Gastroesophageal sphincter (tissue), 4 donors: ENCODE measurements around the gene TRIM49D1. TPM values are rescaled to one million over a fixed set of nuclear protein-coding genes. Genes with fewer than 3 reads are reported as not detected.
"Not testable (repeated sequence)": the region's sequence is repeated elsewhere in the genome, so short reads cannot be mapped to it uniquely, and the experiment has no call there.

Experiments
- ATAC-seq: fragments of 150-250 bp; one replicate; pipeline ENCODE4 v1.9.1; 2016; ENCODE audit warnings: mild to moderate bottlenecking, moderate library complexity
- H3K27ac ChIP-seq, 4 donors: fragments of 200-600 bp; sonication (generic) in 3 of 4; 1 replicate in 3 of 4; 2 replicates in 1 of 4; pipeline ENCODE4 v1.5.1; 2016 to 2019
- H3K27me3 ChIP-seq: fragments of 200-600 bp; sonication (generic); one replicate; pipeline ENCODE4 v1.5.1; 2019
- H3K36me3 ChIP-seq, 2 donors: fragments of 200-600 bp; sonication (generic); one replicate each; pipeline ENCODE4 v1.5.1; 2019; ENCODE audit warnings: control low read depth in 1 of 2
- H3K4me1 ChIP-seq, 3 donors: fragments of 200-600 bp; sonication (generic); 1 replicate in 2 of 3; 2 replicates in 1 of 3; pipeline ENCODE4 v1.5.1; 2016 to 2019; ENCODE audit warnings: control low read depth in 2 of 3
- H3K4me3 ChIP-seq, 2 donors: fragments of 200-600 bp; sonication (generic); one replicate each; pipeline ENCODE4 v1.5.1; 2019; ENCODE audit warnings: mild to moderate bottlenecking in 1 of 2, moderate library complexity in 1 of 2
- H3K9me3 ChIP-seq, 3 donors: fragments of 200-600 bp; sonication (generic); one replicate each; pipeline ENCODE4 v1.5.1; 2017 to 2019; ENCODE audit warnings: control low read depth in 2 of 3
- CTCF ChIP-seq, 4 experiments: fragments of 200-600 bp in 2 of 4; fragments of 450-650 bp in 2 of 4; sonication (generic) in 1 of 4; IDR thresholded peaks; one replicate each; pipeline ENCODE4 v1.5.1; 2017 to 2019; ENCODE audit warnings: antibody characterized with exemption in 4 of 4, mild to moderate bottlenecking in 2 of 4, moderate library complexity in 2 of 4
- WGBS, 2 donors: methylation state at CpG; one replicate each; pipeline ENCODE4 v1.1.5; 2018; ENCODE audit warnings: low coverage in 1 of 2; 5-methylcytosine and 5-hydroxymethylcytosine counted together
- total RNA-seq, 4 donors: library from RNA; depleted of rRNA; stranded (reverse); fragments of >200 nt; gene quantifications; one replicate each; pipeline ENCODE4 v1.1.0, GENCODE V29; 2016

TRIM49D1 gene, protein sequence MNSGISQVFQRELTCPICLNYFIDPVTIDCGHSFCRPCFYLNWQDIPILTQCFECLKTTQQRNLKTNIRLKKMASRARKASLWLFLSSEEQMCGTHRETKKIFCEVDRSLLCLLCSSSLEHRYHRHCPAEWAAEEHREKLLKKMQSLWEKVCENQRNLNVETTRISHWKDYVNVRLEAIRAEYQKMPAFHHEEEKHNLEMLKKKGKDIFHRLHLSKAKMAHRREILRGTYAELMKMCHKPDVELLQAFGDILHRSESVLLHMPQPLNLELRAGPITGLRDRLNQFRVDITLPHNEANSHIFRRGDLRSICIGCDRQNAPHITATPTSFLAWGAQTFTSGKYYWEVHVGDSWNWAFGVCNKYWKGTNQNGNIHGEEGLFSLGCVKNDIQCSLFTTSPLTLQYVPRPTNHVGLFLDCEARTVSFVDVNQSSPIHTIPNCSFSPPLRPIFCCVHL
- total RNA-seq, result not detected

GRCh38 chr11:89922195-89922660 is at the start of gene TRIM49D1:
TSS of gene TRIM49D1 (minus strand) at chr11:89922245. CDS start at chr11:89917710, 4,535 bp downstream.
- 33 to 47% methylated on average over 1 to 3 of the region's 3 CpGs for WGBS, 2 donors
- no peaks in the 10 kb centered on the region for H3K27me3 ChIP-seq
- no peaks in the 10 kb centered on the region for H3K4me1 ChIP-seq
- H3K36me3 ChIP-seq, result no peaks in the 10 kb centered on the region
- no peak within 1 kb of the TSS for H3K4me3 ChIP-seq
- H3K27ac ChIP-seq, result no peak within 1 kb of the TSS
- no peak for ATAC-seq
- TF ChIP-seq CTCF (IDR thresholded peaks at IDR 0.05), result no peak
- no peaks in the 10 kb centered on the region for H3K9me3 ChIP-seq

DNA sequence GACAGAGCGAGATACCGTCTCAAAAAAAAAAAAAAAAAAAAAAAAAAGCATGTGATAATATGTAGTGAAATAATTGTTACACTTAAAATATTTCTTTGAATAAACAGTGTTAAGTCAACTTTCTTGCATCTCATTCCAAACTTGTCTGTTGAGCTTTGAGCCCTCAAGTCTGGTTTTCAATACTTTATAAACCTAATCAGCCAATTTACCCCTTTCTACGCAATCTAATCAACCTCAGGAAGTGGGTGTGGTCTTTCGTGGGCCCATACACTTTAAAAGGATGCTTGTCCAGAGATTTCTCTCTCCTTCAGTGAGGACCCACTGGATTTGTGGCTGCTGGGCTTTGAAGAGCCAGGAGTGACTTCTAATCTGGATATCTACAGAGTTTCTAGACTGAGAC is 43.7 kb upstream of the TRIM49D1 start, which contains the start of gene TRIM64:
Gene TRIM64, plus strand, starts transcription at position 301 of the 400 bp plus-strand sequence. CDS start 2,467 bp downstream, outside the sequence.
- no CpG with 5 or more reads among the region's 4 CpGs for WGBS, 2 donors
- H3K27ac ChIP-seq, H3K4me1 ChIP-seq, H3K9me3 ChIP-seq, ATAC-seq, H3K27me3 ChIP-seq, H3K4me3 ChIP-seq, H3K36me3 ChIP-seq: not testable (repeated sequence)

GRCh38 chr11:89960833-89961232 is 38.8 kb upstream of the TRIM49D1 start:
- H3K27ac ChIP-seq, H3K4me3 ChIP-seq, H3K4me1 ChIP-seq, ATAC-seq, H3K9me3 ChIP-seq, H3K27me3 ChIP-seq, H3K36me3 ChIP-seq: not testable (repeated sequence)
- 97% methylated on average over 6 of the region's 6 CpGs; no CpG with 5 or more reads in 1 of the 2 donors for WGBS, 2 donors

DNA sequence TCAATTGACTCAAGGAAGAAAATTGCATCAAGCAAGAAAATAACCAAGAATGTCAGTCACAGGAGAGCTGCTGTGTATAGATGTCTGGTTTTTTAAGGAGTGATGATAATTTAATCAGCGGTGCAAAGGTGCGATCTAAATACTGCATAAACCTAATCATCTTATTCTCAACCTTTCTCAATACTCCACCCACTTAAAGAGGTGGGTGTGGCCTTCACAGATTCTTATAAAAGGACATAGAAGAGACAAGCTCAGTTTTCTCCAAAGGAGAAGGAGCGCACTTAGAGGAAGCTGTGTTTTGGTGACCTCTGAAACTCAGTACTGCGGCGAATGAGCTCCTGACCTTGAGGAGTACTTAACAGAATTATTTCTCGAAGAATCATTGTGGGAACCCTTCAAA is 1.7 kb upstream of the TRIM49D1 start, which contains the start of gene TRIM49D2:
Gene TRIM49D2, plus strand, starts transcription at position 301 of the 400 bp plus-strand sequence. CDS start 2,698 bp downstream, outside the sequence.
- not testable (repeated sequence) for H3K9me3 ChIP-seq, ATAC-seq, H3K36me3 ChIP-seq, H3K27me3 ChIP-seq, H3K4me1 ChIP-seq, H3K4me3 ChIP-seq, H3K27ac ChIP-seq
- 97% methylated on average over 2 of the region's 6 CpGs; no CpG with 5 or more reads in 1 of the 2 donors for WGBS, 2 donors

DNA sequence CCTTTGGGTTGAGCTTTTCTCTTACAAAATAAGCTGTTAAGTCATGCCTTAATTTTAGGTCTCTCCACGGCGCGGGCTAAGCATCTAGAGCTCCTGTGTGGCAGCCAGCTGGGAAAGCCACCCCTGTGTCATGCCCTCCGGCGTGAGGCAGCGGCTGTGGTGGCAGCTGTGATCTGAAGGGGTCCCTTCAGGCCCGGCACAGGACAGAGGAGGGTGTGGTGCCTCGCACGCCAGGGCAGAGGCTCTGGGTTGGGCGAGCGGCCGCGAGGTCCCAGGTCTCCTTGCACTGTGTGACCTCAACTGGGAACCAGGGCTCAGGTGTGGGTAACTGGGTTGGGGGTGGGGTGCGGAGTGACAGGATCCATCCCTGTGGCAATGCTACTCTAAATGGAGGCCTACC is 21.2 kb downstream of the TRIM49D1 start:
- H3K4me3 ChIP-seq, H3K27me3 ChIP-seq, H3K9me3 ChIP-seq, H3K27ac ChIP-seq, H3K4me1 ChIP-seq, H3K36me3 ChIP-seq: not testable (repeated sequence)
- ATAC-seq, result peak; percentile 18
- WGBS, 2 donors, result no CpG with 5 or more reads among the region's 14 CpGs

DNA sequence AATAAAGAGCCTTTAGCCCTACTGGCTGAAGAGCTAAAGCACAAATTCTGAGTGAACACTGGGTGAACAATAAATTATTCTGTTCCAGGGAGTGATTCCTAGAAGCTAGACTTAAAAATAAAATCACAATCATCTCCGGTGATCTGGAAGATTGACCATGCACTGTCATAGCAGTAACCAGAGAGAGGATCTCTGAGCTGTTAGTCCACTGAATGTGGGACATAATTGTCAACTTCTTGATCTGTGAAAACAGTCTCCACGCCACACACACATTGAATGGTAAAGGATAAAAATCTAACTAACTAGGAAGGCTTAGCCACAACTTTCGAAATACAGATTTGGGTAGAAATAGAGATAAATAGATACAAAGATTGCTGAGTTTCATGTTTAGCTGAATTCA is 28.8 kb downstream of the TRIM49D1 start:
- WGBS, 2 donors, result 83% methylated on average over 1 of the region's 3 CpGs; no CpG with 5 or more reads in 1 of the 2 donors

DNA sequence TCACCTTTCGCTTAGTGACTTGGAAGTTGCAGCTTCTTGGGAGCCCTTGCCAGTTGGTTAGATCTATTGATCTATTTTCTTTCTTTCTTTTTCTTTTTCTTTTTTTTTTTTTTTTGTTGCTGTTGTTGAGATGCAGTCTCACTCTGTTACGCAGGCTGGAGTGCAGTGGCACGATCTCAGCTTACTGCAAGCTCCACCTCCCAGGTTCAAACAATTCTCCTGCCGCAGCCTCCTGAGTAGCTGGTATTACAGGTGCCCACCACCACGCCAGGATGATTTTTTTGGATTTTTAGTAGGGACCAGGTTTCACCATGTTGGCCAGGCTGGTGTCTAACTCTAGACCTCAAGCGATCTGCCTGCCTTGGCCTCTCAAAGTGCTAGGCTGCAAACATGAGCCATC is 44.5 kb downstream of the TRIM49D1 start:
- WGBS, 2 donors, result 75% methylated on average over 2 of the region's 6 CpGs; no CpG with 5 or more reads in 1 of the 2 donors

More for the DNA sequence above, 28.8 kb downstream of the TRIM49D1 start:
- not testable (repeated sequence) for ATAC-seq, H3K4me1 ChIP-seq, H3K36me3 ChIP-seq, H3K9me3 ChIP-seq, H3K27me3 ChIP-seq, H3K4me3 ChIP-seq, H3K27ac ChIP-seq

GRCh38 chr11:89872588-89872987 is 49.5 kb downstream of the TRIM49D1 start:
- 60 to 71% methylated on average over 1 to 2 of the region's 2 CpGs for WGBS, 2 donors
- H3K4me1 ChIP-seq, ATAC-seq, H3K27ac ChIP-seq, H3K27me3 ChIP-seq, H3K36me3 ChIP-seq, H3K9me3 ChIP-seq, H3K4me3 ChIP-seq: not testable (repeated sequence)

More for the DNA sequence above, 44.5 kb downstream of the TRIM49D1 start:
- not testable (repeated sequence) for H3K36me3 ChIP-seq, ATAC-seq, H3K4me3 ChIP-seq, H3K4me1 ChIP-seq, H3K27ac ChIP-seq, H3K9me3 ChIP-seq, H3K27me3 ChIP-seq

DNA sequence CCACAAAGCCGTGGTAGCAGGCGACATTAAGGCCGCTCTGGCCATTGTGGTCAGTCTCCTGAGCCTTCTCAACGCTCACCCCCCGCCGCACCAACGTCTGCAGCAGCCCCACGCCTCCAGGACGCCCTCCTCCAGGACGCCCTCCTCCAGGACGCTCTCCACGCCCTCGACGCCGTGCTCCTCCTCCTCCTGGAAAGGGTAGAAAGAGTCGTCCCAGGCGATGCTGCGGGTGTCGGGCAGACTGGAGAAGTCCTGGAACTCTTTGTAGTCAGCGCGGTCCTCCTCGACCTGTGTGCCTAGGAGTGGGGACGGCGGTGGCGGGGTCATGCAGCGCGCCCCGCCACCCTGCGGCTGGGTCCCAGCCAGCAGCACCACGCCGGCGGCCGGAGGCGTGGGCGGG is 56.8 kb downstream of the TRIM49D1 start:
- H3K27ac ChIP-seq, H3K36me3 ChIP-seq, H3K9me3 ChIP-seq, H3K4me3 ChIP-seq, H3K4me1 ChIP-seq, H3K27me3 ChIP-seq, ATAC-seq: not testable (repeated sequence)
- no CpG with 5 or more reads among the region's 35 CpGs for WGBS, 2 donors

- H3K4me3 ChIP-seq, result peak overlapping the region in 1 of 2 donors; percentile 29
Observed at GRCh38 chr11:89863906-89864704, 57.9 kb downstream of the TRIM49D1 start.

More at GRCh38 chr11:89863906-89864704, 57.9 kb downstream of the TRIM49D1 start:
- not testable (repeated sequence) for H3K9me3 ChIP-seq, H3K36me3 ChIP-seq, H3K27ac ChIP-seq, H3K27me3 ChIP-seq, H3K4me1 ChIP-seq, ATAC-seq
- 30 to 60% methylated on average over 1 to 2 of the region's 66 CpGs for WGBS, 2 donors
